ENCODE data around the gene CWC27. TPM values are rescaled to one million over a fixed set of nuclear protein-coding genes. Genes with fewer than 3 reads are reported as not detected.

The CWC27 gene
- total RNA-seq, 2 donors from 2014 or later = 9.1 to 12.1 TPM

- no peaks in the 10 kb centered on the region for H3K27me3 ChIP-seq
- no peak overlapping the region for H3K4me3 ChIP-seq
- no peaks in the 10 kb centered on the region for H3K36me3 ChIP-seq
- DNase-seq (ENCODE audit: low spot score) = no peak
- no peak for TF ChIP-seq CTCF (IDR thresholded peaks at IDR 0.05)
- peak overlapping the region in 1 of 2 donors; percentile 78 for H3K27ac ChIP-seq
- H3K9me3 ChIP-seq = no peaks in the 10 kb centered on the region
- peaks cover 0 to 13% of the 10 kb centered on the region in 2 donors for H3K4me1 ChIP-seq
These were observed 292.7 kb downstream of the CWC27 start for GRCh38 chr5:65061250-65061973.

GRCh38 chr5:65061974-65062353, 293.2 kb downstream of the CWC27 start:
- TF ChIP-seq CTCF (IDR thresholded peaks at IDR 0.05) = no peak
- peak overlapping the region; percentile 20 to 78 for H3K27ac ChIP-seq
- no peaks in the 10 kb centered on the region for H3K36me3 ChIP-seq
- H3K27me3 ChIP-seq = no peaks in the 10 kb centered on the region
- peaks cover 0 to 13% of the 10 kb centered on the region in 2 donors for H3K4me1 ChIP-seq
- no peaks in the 10 kb centered on the region for H3K9me3 ChIP-seq
- DNase-seq (ENCODE audit: low spot score) = no peak
- no peak overlapping the region for H3K4me3 ChIP-seq

GRCh38 chr5:65062469-65063083, 293.8 kb downstream of the CWC27 start:
- H3K9me3 ChIP-seq = no peaks in the 10 kb centered on the region
- TF ChIP-seq CTCF (IDR thresholded peaks at IDR 0.05) = no peak
- H3K36me3 ChIP-seq = no peaks in the 10 kb centered on the region
- H3K4me1 ChIP-seq = peaks cover 0 to 13% of the 10 kb centered on the region in 2 donors
- no peaks in the 10 kb centered on the region for H3K27me3 ChIP-seq
- peak; percentile 78 for DNase-seq (ENCODE audit: low spot score)
- H3K4me3 ChIP-seq = no peak overlapping the region
- H3K27ac ChIP-seq = peak overlapping the region; percentile 73 to 78

- H3K9me3 ChIP-seq = no peaks in the 10 kb centered on the region
- no peak overlapping the region for H3K4me3 ChIP-seq
- TF ChIP-seq CTCF (IDR thresholded peaks at IDR 0.05) = no peak
- H3K36me3 ChIP-seq = no peaks in the 10 kb centered on the region
- peaks cover 0 to 13% of the 10 kb centered on the region in 2 donors for H3K4me1 ChIP-seq
- no peak overlapping the region for H3K27ac ChIP-seq
- no peak for DNase-seq (ENCODE audit: low spot score)
- no peaks in the 10 kb centered on the region for H3K27me3 ChIP-seq
These were observed 296.3 kb downstream of the CWC27 start for GRCh38 chr5:65065001-65065511.

DNA sequence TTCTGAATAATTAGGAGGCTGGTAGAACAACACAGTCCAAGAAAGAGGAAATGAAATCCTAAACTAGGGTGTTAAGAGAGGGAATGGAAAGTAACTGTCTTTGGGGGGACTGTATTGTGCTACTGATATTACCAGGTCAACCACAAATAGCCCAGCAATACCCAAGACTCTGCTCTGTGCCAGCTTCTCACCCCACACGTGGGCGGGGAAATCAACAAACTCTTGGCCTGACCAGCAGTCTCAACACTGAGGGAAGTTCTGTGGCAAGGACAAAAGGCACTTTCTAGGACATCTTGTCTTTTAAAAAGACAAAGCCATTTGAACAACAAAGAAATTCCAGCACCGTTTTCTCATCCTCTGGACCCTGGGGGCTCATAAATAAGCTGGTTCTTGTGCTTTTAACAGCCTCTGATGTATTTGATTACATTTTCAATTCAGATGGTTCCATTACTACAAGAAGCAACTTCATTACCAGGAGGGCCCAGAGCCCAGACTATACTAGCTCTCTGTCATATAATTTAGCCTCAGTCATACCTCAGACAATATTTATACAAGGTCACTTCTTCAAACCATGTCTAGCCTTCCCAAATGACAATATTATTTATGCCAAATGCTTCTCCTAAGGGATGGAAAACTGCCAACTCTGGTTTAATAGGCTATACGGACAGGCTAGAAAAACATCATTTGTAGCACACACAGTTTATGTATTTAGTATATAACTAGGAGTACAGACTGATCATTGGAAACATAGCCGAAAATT, 297.8 kb downstream of the CWC27 start:
- H3K27ac ChIP-seq = peak overlapping the region in 1 of 2 donors; percentile 38
- peaks cover 0 to 13% of the 10 kb centered on the region in 2 donors for H3K4me1 ChIP-seq
- DNase-seq (ENCODE audit: low spot score) = no peak
- TF ChIP-seq CTCF (IDR thresholded peaks at IDR 0.05) = no peak
- H3K27me3 ChIP-seq = no peaks in the 10 kb centered on the region
- H3K36me3 ChIP-seq = no peaks in the 10 kb centered on the region
- H3K9me3 ChIP-seq = no peaks in the 10 kb centered on the region
- no peak overlapping the region for H3K4me3 ChIP-seq

Data from right atrium auricular region (tissue), 2 donors.